ENCODE results near the gene RNF135.
A peak's percentile ranks its signal among the peaks of the same experiment; 100 is the strongest.
"Not testable (repeated sequence)": the region's sequence is repeated elsewhere in the genome, so short reads cannot be mapped to it uniquely, and the experiment has no call there.

The RNF135 gene

GRCh38 chr17:30997842-30998241 is 27.0 kb downstream of the RNF135 start:
- no peak for DNase-seq (ENCODE audit: low read depth in 2 of 2)

GRCh38 chr17:31002047-31002446 is 31.2 kb downstream of the RNF135 start:
- DNase-seq (ENCODE audit: low read depth in 2 of 2), result no peak

- DNase-seq (ENCODE audit: low read depth in 2 of 2), result no peak
Observed at GRCh38 chr17:31003225-31003866, 32.5 kb downstream of the RNF135 start.

GRCh38 chr17:31004160-31004559 is 33.3 kb downstream of the RNF135 start:
- DNase-seq (ENCODE audit: low read depth in 2 of 2), result no peak

- DNase-seq (ENCODE audit: low read depth in 2 of 2), result no peak
Observed at GRCh38 chr17:31007695-31008373, 37.0 kb downstream of the RNF135 start.

- peak; percentile 18 to 38 for DNase-seq (ENCODE audit: low read depth in 2 of 2)
Observed at GRCh38 chr17:31008374-31009041, 37.7 kb downstream of the RNF135 start.

- DNase-seq (ENCODE audit: low read depth in 2 of 2), result peak; percentile 5 to 13
Observed at GRCh38 chr17:31009042-31009702, 38.3 kb downstream of the RNF135 start.

- DNase-seq (ENCODE audit: low read depth in 2 of 2), result not testable (repeated sequence)
Observed at GRCh38 chr17:31010014-31010413, 39.2 kb downstream of the RNF135 start.

GRCh38 chr17:31013844-31014243 is 43.0 kb downstream of the RNF135 start:
- DNase-seq (ENCODE audit: low read depth in 2 of 2), result no peak

GRCh38 chr17:31015639-31016038 is 44.8 kb downstream of the RNF135 start:
- DNase-seq (ENCODE audit: low read depth in 2 of 2), result no peak

- DNase-seq (ENCODE audit: low read depth in 2 of 2), result no peak
Observed at GRCh38 chr17:31019004-31019403, 48.2 kb downstream of the RNF135 start.

- not testable (repeated sequence) for DNase-seq (ENCODE audit: low read depth in 2 of 2)
Observed at GRCh38 chr17:31023171-31023570, 52.3 kb downstream of the RNF135 start.

GRCh38 chr17:31031841-31032240 is 61.0 kb downstream of the RNF135 start:
- DNase-seq (ENCODE audit: low read depth in 2 of 2), result no peak

- not testable (repeated sequence) for DNase-seq (ENCODE audit: low read depth in 2 of 2)
Observed at GRCh38 chr17:31035611-31036010, 64.8 kb downstream of the RNF135 start.

- not testable (repeated sequence) for DNase-seq (ENCODE audit: low read depth in 2 of 2)
Observed at GRCh38 chr17:31040837-31041236, 70.0 kb downstream of the RNF135 start.

GRCh38 chr17:31042378-31042777 is 71.5 kb downstream of the RNF135 start:
- DNase-seq (ENCODE audit: low read depth in 2 of 2), result not testable (repeated sequence)

- not testable (repeated sequence) for DNase-seq (ENCODE audit: low read depth in 2 of 2)
Observed at GRCh38 chr17:31046856-31047425, 76.1 kb downstream of the RNF135 start.

- no peak for DNase-seq (ENCODE audit: low read depth in 2 of 2)
Observed at GRCh38 chr17:31048142-31048541, 77.3 kb downstream of the RNF135 start.

GRCh38 chr17:31048780-31049179 is 77.9 kb downstream of the RNF135 start:
- no peak for DNase-seq (ENCODE audit: low read depth in 2 of 2)

All from stimulated activated CD4-positive, alpha-beta T cell treated with anti-CD3 and anti-CD28 coated beads, Interleukin-1b, Interleukin-23, amount 100 ng/mL, for 4 hours (primary cell).